ENCODE measurements around the gene RBPJL. TPM values are rescaled to one million over a fixed set of nuclear protein-coding genes. Genes with fewer than 3 reads are reported as not detected.
A peak's percentile ranks its signal among the peaks of the same experiment; 100 is the strongest.

RBPJL gene
- total RNA-seq, 2 experiments from 2014 or later: not detected

GRCh38 chr20:45329497-45330319 lies 23.1 kb downstream of the RBPJL start:
- Histone ChIP-seq H3K79me2 (ENCODE audit: insufficient read depth, low read depth, low read length) (no peaks in the 10 kb centered on the region), H3K4me1 (ENCODE audit: insufficient read depth, low read length, poor library complexity, severe bottlenecking) (peaks cover 21% of the 10 kb centered on the region), H3K36me3 (ENCODE audit: insufficient read depth, low read length) (no peaks in the 10 kb centered on the region), H4K20me1 (ENCODE audit: insufficient read depth, low read length) (no peaks in the 10 kb centered on the region), H3K27ac (ENCODE audit: low read depth, low read length, poor library complexity, severe bottlenecking) (no peak overlapping the region), H3K9me2 (ENCODE audit: insufficient read depth, low read length) (no peaks in the 10 kb centered on the region), H3K4me3 (ENCODE audit: low read depth, low read length, poor library complexity, severe bottlenecking) (no peak overlapping the region), H3K9me3 (ENCODE audit: low read length) (no peaks in the 10 kb centered on the region), H3K4me2 (ENCODE audit: low read length) (no peak overlapping the region), H2AFZ (ENCODE audit: low read length) (no peak overlapping the region)
- intact Hi-C loops (cut with micrococcal nuclease; ENCODE audit: unreplicated experiment): no loop called here
- DNase-seq (ENCODE audit: low spot score): no peak
- ChIA-PET CTCF (ENCODE audit: unreplicated experiment) (no interaction called here), POLR2A (no interaction called here)
- TF ChIP-seq EZH2phosphoT487 (IDR thresholded peaks at IDR 0.05; ENCODE audit: borderline replicate concordance, low read depth, low read length) (no peak), CTCF (conservative IDR thresholded peaks at IDR 0.05; ENCODE audit: low read length) (0 out of 2 replicates have a peak, but pooled peaks have one; percentile 12)
- no TSS peak for BruUV-seq (replicated peaks)

- H3K36me3 ChIP-seq (ENCODE audit: insufficient read depth, low read length): no peaks in the 10 kb centered on the region
- CTCF ChIA-PET (ENCODE audit: unreplicated experiment): no interaction called here
- POLR2A ChIA-PET: no interaction called here
- intact Hi-C loops (cut with micrococcal nuclease; ENCODE audit: unreplicated experiment): no loop called here
- H3K4me2 ChIP-seq (ENCODE audit: low read length): no peak overlapping the region
- no peaks in the 10 kb centered on the region for H3K9me2 ChIP-seq (ENCODE audit: insufficient read depth, low read length)
- no peaks in the 10 kb centered on the region for H4K20me1 ChIP-seq (ENCODE audit: insufficient read depth, low read length)
- TF ChIP-seq CTCF (conservative IDR thresholded peaks at IDR 0.05; ENCODE audit: low read length): no peak
- no peak for TF ChIP-seq EZH2phosphoT487 (IDR thresholded peaks at IDR 0.05; ENCODE audit: borderline replicate concordance, low read depth, low read length)
- no peaks in the 10 kb centered on the region for H3K9me3 ChIP-seq (ENCODE audit: low read length)
- no peak overlapping the region for H2AFZ ChIP-seq (ENCODE audit: low read length)
- no peak overlapping the region for H3K4me3 ChIP-seq (ENCODE audit: low read depth, low read length, poor library complexity, severe bottlenecking)
- no peak overlapping the region for H3K27ac ChIP-seq (ENCODE audit: low read depth, low read length, poor library complexity, severe bottlenecking)
- peaks cover 13% of the 10 kb centered on the region for H3K4me1 ChIP-seq (ENCODE audit: insufficient read depth, low read length, poor library complexity, severe bottlenecking)
- BruUV-seq (replicated peaks): no TSS peak
- no peaks in the 10 kb centered on the region for H3K79me2 ChIP-seq (ENCODE audit: insufficient read depth, low read depth, low read length)
- no peak for DNase-seq (ENCODE audit: low spot score)
Measured at GRCh38 chr20:45330476-45330875, 23.8 kb downstream of the RBPJL start.

Measured in OCI-LY7 (cell line).